ENCODE measurements around the gene BMP6.

Gene BMP6

DNA sequence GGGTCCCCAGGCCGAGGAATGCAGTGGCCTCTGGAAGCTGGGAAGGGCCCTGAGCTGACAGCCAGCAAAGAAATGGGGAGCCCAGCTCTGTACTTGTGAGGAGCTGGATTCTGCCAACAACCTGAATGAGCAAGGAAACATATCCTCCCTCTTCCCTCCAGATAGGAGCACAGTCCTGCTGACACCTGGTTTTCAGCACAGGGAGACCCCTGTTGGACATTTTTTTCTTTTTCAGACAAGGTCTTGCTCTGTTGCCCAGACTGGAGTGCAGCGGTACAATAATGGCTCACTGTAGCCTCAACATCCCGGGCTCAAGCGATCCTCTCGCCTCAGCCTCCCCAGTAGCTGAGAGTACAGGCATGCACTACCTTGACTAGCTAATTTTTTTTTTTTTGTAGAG lies 21.5 kb downstream of the BMP6 start:
- DNase-seq (ENCODE audit: low spot score) = no peak

- no peak for DNase-seq (ENCODE audit: low spot score)
Observed at GRCh38 chr6:7747901-7748504, 22.1 kb downstream of the BMP6 start.

GRCh38 chr6:7749478-7749877 lies 23.6 kb downstream of the BMP6 start:
- no peak for DNase-seq (ENCODE audit: low spot score)

- DNase-seq (ENCODE audit: low spot score) = no peak
Observed at GRCh38 chr6:7750197-7750596, 24.3 kb downstream of the BMP6 start.

GRCh38 chr6:7758456-7758855 lies 32.6 kb downstream of the BMP6 start:
- DNase-seq (ENCODE audit: low spot score) = no peak

DNA sequence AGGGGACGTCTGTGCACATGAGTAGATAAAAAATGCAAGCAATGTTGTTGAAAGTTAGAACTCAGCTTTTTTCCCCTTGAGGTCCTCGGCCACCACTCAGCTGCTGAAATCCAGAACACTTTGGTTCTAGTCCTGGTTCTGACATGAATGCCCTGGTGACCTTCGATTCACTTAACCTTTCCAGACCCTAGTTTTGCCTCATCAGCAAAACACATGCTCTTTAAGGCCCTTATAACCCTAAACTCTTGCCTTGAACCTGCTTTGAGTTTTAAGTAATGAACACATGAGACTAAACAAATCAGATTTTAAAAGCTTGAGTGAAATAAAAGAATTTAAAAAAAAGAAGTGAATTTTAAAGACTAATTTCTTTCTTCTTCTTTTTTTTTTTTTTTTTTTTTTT lies 33.4 kb downstream of the BMP6 start:
- DNase-seq (ENCODE audit: low spot score) = no peak

GRCh38 chr6:7761051-7761450 lies 35.2 kb downstream of the BMP6 start:
- DNase-seq (ENCODE audit: low spot score) = no peak

DNA sequence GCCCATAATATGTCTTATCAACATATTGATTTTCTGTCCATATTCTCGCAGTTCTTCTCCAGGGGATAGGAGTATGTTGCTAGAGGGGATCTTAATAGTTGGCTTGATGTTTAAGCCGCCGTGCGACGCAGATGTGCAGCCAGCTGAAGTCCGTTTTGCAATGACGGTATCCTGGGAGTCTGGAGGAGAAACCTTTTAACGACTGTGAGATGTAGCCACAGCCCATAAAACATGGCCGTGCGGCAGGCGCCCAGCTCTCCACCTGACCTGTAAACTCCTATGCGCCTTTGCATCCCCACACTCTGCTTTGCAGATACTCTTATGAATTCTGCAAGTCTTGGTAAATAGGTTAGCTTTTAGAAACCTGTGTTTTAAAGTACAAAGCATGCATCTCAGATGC lies 36.9 kb downstream of the BMP6 start:
- DNase-seq (ENCODE audit: low spot score) = no peak

- no peak for DNase-seq (ENCODE audit: low spot score)
Observed at GRCh38 chr6:7763881-7764280, 38.0 kb downstream of the BMP6 start.

- no peak for DNase-seq (ENCODE audit: low spot score)
Observed at GRCh38 chr6:7765575-7766325, 39.9 kb downstream of the BMP6 start.

DNA sequence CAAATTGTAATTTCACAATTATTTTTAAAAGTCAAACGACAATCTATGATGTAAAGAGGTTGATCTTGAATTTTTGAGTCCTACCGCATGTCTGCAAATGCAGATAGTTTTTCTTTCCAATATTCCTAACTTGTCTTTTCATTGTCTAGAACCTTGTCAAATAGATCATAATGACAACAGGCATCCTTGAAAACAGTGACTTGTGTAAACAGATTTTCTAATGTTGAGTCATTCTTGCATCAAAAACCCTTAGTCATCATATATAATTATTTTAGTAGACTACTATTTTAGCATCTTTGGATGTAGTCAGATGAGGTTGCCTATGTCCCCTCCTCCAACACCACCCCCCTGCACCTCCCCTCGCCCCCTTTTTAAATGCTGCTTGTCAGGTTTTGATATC lies 43.8 kb downstream of the BMP6 start:
- peak; percentile 65 for DNase-seq (ENCODE audit: low spot score)

DNA sequence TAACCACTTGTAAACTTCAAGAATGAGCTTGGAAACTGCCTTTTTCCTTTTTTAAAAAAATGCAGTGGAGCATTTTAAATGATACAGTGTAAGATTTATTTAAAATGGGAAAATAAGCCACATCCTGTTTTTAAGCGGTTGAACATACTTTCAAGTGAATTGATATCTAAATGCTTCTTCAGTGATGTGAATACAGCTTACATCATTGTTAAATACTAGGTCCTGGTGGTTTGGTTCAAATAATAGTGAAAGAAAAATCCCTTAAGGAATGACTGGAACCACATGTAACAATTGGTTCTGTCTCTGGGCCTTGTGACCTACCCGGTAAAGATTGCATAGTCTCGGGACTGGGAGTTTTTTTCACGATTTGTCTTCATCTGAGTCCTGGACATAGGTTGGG lies 44.2 kb downstream of the BMP6 start:
- no peak for DNase-seq (ENCODE audit: low spot score)

- DNase-seq (ENCODE audit: low spot score) = no peak
Observed at GRCh38 chr6:7770601-7771000, 44.7 kb downstream of the BMP6 start.

- DNase-seq (ENCODE audit: low spot score) = peak; percentile 4
Observed at GRCh38 chr6:7773322-7773721, 47.4 kb downstream of the BMP6 start.

DNA sequence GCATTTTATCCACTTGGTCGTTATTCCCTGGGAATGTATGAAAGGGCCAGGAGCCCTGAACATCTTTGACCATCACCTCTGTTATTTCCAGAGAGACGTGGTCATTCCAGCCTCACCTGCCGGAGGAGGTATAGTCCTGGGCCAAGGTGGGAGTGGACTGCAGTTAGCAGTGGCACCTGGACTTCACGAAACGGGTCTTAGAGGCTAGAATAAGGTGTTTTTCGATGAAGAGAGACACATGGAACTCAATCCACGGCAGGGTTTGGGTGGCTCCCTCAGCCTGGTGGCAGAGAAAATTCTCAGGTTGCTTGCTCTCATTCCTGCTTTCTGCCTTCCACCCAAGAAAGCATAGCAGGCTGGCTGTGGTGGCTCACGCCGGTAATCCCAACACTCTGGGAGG lies 48.0 kb downstream of the BMP6 start:
- DNase-seq (ENCODE audit: low spot score) = no peak

GRCh38 chr6:7776509-7776908 lies 50.6 kb downstream of the BMP6 start:
- no peak for DNase-seq (ENCODE audit: low spot score)

GRCh38 chr6:7777074-7777473 lies 51.2 kb downstream of the BMP6 start:
- DNase-seq (ENCODE audit: low spot score) = no peak

GRCh38 chr6:7781240-7781639 lies 55.3 kb downstream of the BMP6 start:
- no peak for DNase-seq (ENCODE audit: low spot score)

DNA sequence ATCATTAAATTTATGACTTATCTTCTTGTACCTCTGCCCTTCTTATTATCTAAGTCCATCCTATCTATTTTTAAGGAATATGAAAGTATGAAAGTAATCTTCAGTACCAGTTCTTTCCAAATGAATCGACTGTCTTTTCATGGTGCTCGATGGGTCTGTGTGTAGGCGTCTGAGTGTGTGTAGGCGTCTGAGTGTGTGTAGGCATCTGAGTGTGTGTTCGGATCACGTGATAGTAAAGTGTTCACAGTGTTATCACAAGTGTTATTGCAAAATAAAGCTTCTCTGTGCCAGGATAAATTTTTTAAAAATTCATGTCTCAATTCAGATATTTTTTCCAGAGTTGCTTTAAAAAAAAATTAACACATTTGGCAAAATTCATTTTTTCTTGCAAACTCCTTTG lies 58.3 kb downstream of the BMP6 start:
- no peak for DNase-seq (ENCODE audit: low spot score)

DNA sequence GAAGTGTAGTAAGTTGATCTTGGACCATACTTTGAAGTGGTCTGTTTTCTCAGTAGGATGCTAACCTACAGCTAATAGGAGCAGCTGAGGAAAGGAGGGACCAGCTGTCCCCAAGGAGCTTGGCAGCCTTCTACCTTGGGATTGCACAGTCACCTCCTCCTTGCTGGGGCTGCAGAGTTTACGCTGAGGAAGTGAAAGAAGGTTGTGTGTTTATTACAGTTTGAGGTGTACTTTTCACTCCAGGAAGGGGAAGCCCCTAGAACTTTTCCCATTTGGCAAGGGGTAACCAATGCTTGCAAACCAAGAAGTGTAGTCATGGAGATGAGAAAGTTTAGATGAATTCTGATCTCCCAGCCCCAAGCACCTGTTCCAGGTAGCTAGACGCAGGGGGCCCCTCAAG lies 58.8 kb downstream of the BMP6 start:
- DNase-seq (ENCODE audit: low spot score) = no peak

DNA sequence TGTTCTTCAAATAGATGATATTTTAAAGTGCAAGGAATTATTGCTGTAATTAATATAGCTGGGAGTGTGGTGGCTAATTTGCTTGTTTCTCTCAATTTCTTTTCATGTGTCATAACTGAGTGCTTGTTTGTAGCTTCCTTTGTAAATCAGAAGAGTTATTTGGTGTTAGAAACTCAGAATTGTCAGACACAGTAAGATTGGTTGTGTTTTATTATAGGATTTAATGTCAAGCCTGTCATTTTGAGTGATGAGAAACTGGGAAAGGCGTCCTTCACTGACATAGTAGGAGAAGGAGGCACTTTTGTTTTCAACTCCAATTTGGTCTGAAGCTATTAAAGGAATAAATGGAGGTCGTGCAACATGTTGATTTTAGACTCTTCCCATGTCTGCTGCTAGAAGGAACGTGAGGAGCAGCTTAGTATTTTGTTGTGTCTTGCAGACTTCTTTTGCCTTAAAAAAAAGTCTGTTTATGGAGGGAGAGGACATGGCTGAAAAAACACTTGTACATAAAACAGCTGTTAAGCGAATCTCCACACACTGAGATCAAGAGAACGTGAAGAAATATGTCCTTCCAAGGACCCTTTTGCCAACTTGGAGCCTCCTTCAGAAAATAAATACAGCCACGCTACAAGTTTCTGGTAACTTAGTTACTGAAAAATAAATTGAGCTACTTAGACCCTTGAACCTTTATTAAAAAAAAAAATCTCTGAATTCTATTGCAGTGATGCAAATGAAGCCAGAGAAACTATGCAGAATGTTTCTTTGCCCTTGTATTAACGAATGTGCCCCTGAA lies 59.5 kb downstream of the BMP6 start:
- DNase-seq (ENCODE audit: low spot score) = no peak

DNA sequence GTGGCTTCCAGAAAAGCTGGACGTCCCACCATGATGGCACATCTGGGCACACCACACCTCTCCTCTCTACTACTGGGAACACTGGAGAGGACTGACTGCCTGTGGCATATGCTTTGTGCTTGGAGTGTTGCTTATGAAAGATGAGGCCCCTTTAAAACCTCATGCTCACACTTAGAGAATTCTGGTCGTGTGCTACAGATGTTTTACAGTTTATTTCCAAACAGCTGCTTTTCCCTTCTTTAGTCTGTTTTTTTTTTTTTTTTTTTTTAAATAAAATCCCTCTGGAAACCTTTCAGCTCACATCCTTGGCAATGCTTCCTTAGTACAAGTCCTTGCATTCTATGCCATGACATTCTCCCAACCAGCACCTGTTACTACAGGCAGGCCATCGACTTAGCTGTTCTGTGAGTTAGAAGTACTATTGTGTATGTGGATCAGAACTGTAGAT lies 60.3 kb downstream of the BMP6 start:
- no peak for DNase-seq (ENCODE audit: low spot score)

DNA sequence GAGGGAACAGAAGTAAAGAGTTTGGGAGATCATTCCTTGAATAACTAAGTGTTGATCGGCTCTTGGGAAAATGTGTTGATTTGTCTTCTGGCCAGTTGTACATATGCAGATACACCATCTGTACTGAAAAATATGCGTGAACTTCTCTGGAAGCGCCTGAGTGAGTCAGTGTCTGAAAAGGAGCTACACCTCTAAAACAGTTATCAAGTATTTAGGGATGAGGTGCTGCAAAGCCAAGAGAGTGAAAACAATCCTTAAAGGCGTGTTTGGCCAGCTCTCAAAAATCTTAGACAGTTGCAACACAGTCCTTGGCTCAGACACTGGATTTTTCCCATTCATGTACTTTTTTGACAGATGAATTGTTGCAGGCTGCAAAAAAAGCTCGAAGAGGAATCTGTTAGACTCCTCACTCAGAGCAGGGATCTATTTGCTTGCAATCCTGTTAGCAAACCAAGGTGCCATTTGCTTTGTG lies 61.3 kb downstream of the BMP6 start:
- DNase-seq (ENCODE audit: low spot score) = no peak

Data from kidney capillary endothelial cell (primary cell).